Measurements from ENCODE around the gene INTS15. TPM values are rescaled to one million over a fixed set of nuclear protein-coding genes. Genes with fewer than 3 reads are reported as not detected.

The INTS15 gene
- polyA plus RNA-seq, 1 donor (not counting 4 experiments of a cell fraction or from before 2014, with no cell fraction given) = 11.9 TPM

- Histone ChIP-seq H3K9ac (ENCODE audit: control insufficient read depth, extremely low read depth, insufficient read depth, low read length) (no peak overlapping the region), H3K4me3 (ENCODE audit: control insufficient read depth in 2 of 3, extremely low read depth in 1 of 3, insufficient read depth in 2 of 3, low read depth in 1 of 3, low read length in 3 of 3) (no peak overlapping the region), H3K4me1 (ENCODE audit: control insufficient read depth, extremely low read depth, insufficient read depth, low read length) (no peaks in the 10 kb centered on the region), H3K9me3 (ENCODE audit: control insufficient read depth, low read depth, low read length) (no peaks in the 10 kb centered on the region), H2AFZ (ENCODE audit: control insufficient read depth, low read length) (no peak overlapping the region), H3K9me1 (ENCODE audit: control insufficient read depth, extremely low read depth, insufficient read depth, low read length) (no peaks in the 10 kb centered on the region), H3K27ac (ENCODE audit: control insufficient read depth, insufficient read depth, low read length) (no peak overlapping the region), H4K20me1 (ENCODE audit: control insufficient read depth, extremely low read depth, insufficient read depth, low read length) (no peaks in the 10 kb centered on the region), H3K4me2 (ENCODE audit: control insufficient read depth, extremely low read depth, insufficient read depth, low read depth, low read length) (no peak overlapping the region), H3K27me3 (ENCODE audit: control insufficient read depth, extremely low read depth, insufficient read depth, low read length) (no peaks in the 10 kb centered on the region), H3K36me3 (ENCODE audit: control insufficient read depth in 2 of 2, extremely low read depth in 1 of 2, insufficient read depth in 2 of 2, low read length in 2 of 2) (peaks cover 15 to 18% of the 10 kb centered on the region in 2 experiments), H3K79me2 (ENCODE audit: control insufficient read depth, insufficient read depth, low read length) (no peaks in the 10 kb centered on the region)
- FAIRE-seq (no peak), DNase-seq (ENCODE audit: low read depth, low spot score) (no peak)
- dilution Hi-C loops (cut with MboI; ENCODE audit: extremely low pct_ligation_motif_present, low sequenced_read_pairs) = no loop called here
- TF ChIP-seq EZH2 (IDR thresholded peaks at IDR 0.05; ENCODE audit: low read length) (no peak), CTCF (optimal IDR thresholded peaks at IDR 0.05 in 1 of 3, IDR thresholded peaks at IDR 0.05 in 1 of 3, conservative IDR thresholded peaks at IDR 0.05 in 1 of 3; ENCODE audit: extremely low read depth in 1 of 3, insufficient read depth in 2 of 3, low read length in 3 of 3) (no peak)
These were observed 60.3 kb downstream of the INTS15 start for GRCh38 chr7:6650086-6650485.

DNA sequence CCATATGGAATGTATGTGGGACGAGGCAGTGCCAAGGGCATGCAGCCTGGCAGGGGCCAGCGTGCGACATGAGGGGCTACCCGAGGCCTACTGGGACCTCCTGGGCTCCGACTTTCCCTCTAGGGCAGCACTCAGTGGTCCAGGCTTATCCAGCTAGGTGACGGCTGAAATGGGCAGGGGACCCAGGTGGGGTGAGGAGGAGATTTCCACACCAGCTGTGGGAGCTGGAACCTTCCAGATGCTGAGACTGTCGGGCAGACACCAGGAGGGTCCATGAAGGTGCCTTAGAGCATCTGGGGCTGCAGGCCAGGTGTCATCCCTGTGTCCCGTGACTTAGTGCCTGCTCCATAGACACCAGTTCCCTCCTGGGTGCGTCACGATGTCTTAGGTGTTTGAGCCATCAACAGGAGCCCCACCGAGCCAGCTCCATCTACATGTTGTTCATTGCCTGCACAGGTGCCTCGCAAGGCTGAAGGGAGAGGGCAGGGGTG, 60.7 kb downstream of the INTS15 start:
- FAIRE-seq = no peak
- no peaks in the 10 kb centered on the region for H3K27me3 ChIP-seq (ENCODE audit: control insufficient read depth, extremely low read depth, insufficient read depth, low read length)
- no peak overlapping the region for H3K4me3 ChIP-seq (ENCODE audit: control insufficient read depth in 2 of 3, extremely low read depth in 1 of 3, insufficient read depth in 2 of 3, low read depth in 1 of 3, low read length in 3 of 3)
- no peak overlapping the region for H3K4me2 ChIP-seq (ENCODE audit: control insufficient read depth, extremely low read depth, insufficient read depth, low read depth, low read length)
- no peaks in the 10 kb centered on the region for H3K79me2 ChIP-seq (ENCODE audit: control insufficient read depth, insufficient read depth, low read length)
- dilution Hi-C loops (cut with MboI; ENCODE audit: extremely low pct_ligation_motif_present, low sequenced_read_pairs) = no loop called here
- peaks cover 15 to 18% of the 10 kb centered on the region in 2 experiments for H3K36me3 ChIP-seq (ENCODE audit: control insufficient read depth in 2 of 2, extremely low read depth in 1 of 2, insufficient read depth in 2 of 2, low read length in 2 of 2)
- TF ChIP-seq EZH2 (IDR thresholded peaks at IDR 0.05; ENCODE audit: low read length) = no peak
- TF ChIP-seq CTCF (optimal IDR thresholded peaks at IDR 0.05 in 1 of 3, IDR thresholded peaks at IDR 0.05 in 1 of 3, conservative IDR thresholded peaks at IDR 0.05 in 1 of 3; ENCODE audit: extremely low read depth in 1 of 3, insufficient read depth in 2 of 3, low read length in 3 of 3) = no peak
- H2AFZ ChIP-seq (ENCODE audit: control insufficient read depth, low read length) = no peak overlapping the region
- DNase-seq (ENCODE audit: low read depth, low spot score) = no peak
- H3K27ac ChIP-seq (ENCODE audit: control insufficient read depth, insufficient read depth, low read length) = no peak overlapping the region
- no peaks in the 10 kb centered on the region for H3K9me3 ChIP-seq (ENCODE audit: control insufficient read depth, low read depth, low read length)
- no peak overlapping the region for H3K9ac ChIP-seq (ENCODE audit: control insufficient read depth, extremely low read depth, insufficient read depth, low read length)
- no peaks in the 10 kb centered on the region for H4K20me1 ChIP-seq (ENCODE audit: control insufficient read depth, extremely low read depth, insufficient read depth, low read length)
- H3K9me1 ChIP-seq (ENCODE audit: control insufficient read depth, extremely low read depth, insufficient read depth, low read length) = no peaks in the 10 kb centered on the region
- H3K4me1 ChIP-seq (ENCODE audit: control insufficient read depth, extremely low read depth, insufficient read depth, low read length) = no peaks in the 10 kb centered on the region
